RWPE2 (cell line): ENCODE results near the gene EMX2.

ENCODE experiments used
- ATAC-seq: fragments of 200-7000 bp; cut with Tn5 transposase; 3 replicates; pipeline ENCODE4 v1.9.1; 2021; ENCODE audit warnings: low read depth
- DNase-seq: peaks from one replicate; pipeline ENCODE4 v3.0.0-alpha.2; 2020; ENCODE audit warnings: low spot score
- H3K27ac ChIP-seq: fragments of 450-650 bp; 2 replicates; pipeline ENCODE4 v1.5.1; 2017; ENCODE audit warnings: mild to moderate bottlenecking; ENCODE audit not compliant: poor library complexity, severe bottlenecking
- H3K27me3 ChIP-seq: fragments of 250-450 bp; sonication (Bioruptor Pico); 2 replicates; pipeline ENCODE4 v1.5.1; 2021; ENCODE audit warnings: mild to moderate bottlenecking, moderate library complexity; ENCODE audit not compliant: insufficient read depth, poor library complexity, severe bottlenecking
- H3K36me3 ChIP-seq: fragments of 250-450 bp; sonication (Bioruptor Pico); 2 replicates; pipeline ENCODE4 v1.5.1; 2020; ENCODE audit warnings: low read depth, mild to moderate bottlenecking, moderate library complexity
- H3K4me1 ChIP-seq: fragments of 250-450 bp; sonication (Bioruptor Pico); 2 replicates; pipeline ENCODE4 v1.5.1; 2021; ENCODE audit warnings: mild to moderate bottlenecking, moderate library complexity; ENCODE audit not compliant: insufficient read depth, poor library complexity, severe bottlenecking
- H3K4me3 ChIP-seq: fragments of 250-450 bp; sonication (Bioruptor Pico); 2 replicates; pipeline ENCODE4 v1.5.1; 2021; ENCODE audit warnings: mild to moderate bottlenecking, moderate library complexity; ENCODE audit not compliant: severe bottlenecking
- H3K9me3 ChIP-seq: fragments of 250-450 bp; sonication (Bioruptor Pico); 2 replicates; pipeline ENCODE4 v1.5.1; 2021; ENCODE audit warnings: mild to moderate bottlenecking, moderate library complexity; ENCODE audit not compliant: severe bottlenecking
- CTCF ChIP-seq: fragments of 450-650 bp; IDR thresholded peaks from one replicate; pipeline ENCODE4 v1.5.1; 2017; ENCODE audit warnings: mild to moderate bottlenecking, moderate library complexity; ENCODE audit not compliant: poor library complexity, severe bottlenecking

The EMX2 gene

GRCh38 chr10:117552701-117553141 lies 10.2 kb downstream of the EMX2 start:
- peaks cover 74% of the 10 kb centered on the region for H3K27me3 ChIP-seq

GRCh38 chr10:117553142-117553814 lies 10.7 kb downstream of the EMX2 start:
- H3K9me3 ChIP-seq: no peaks in the 10 kb centered on the region
- TF ChIP-seq CTCF: no peak
- H3K4me1 ChIP-seq: no peaks in the 10 kb centered on the region
- no peak overlapping the region for H3K27ac ChIP-seq
- H3K4me3 ChIP-seq: no peak overlapping the region
- no peaks in the 10 kb centered on the region for H3K36me3 ChIP-seq
- no peak for DNase-seq
- ATAC-seq: no peak
- H3K27me3 ChIP-seq: peaks cover 68% of the 10 kb centered on the region

More at GRCh38 chr10:117552701-117553141, 10.2 kb downstream of the EMX2 start:
- no peak for ATAC-seq
- no peaks in the 10 kb centered on the region for H3K9me3 ChIP-seq
- no peak for DNase-seq
- TF ChIP-seq CTCF: no peak
- H3K4me1 ChIP-seq: no peaks in the 10 kb centered on the region
- no peak overlapping the region for H3K4me3 ChIP-seq
- no peaks in the 10 kb centered on the region for H3K36me3 ChIP-seq
- no peak overlapping the region for H3K27ac ChIP-seq

- no peak for ATAC-seq
- H3K27ac ChIP-seq: no peak overlapping the region
Measured at GRCh38 chr10:117553815-117554172, 11.2 kb downstream of the EMX2 start.

GRCh38 chr10:117554241-117554814 lies 11.8 kb downstream of the EMX2 start:
- ATAC-seq (no peak), DNase-seq (no peak)
- Histone ChIP-seq H3K4me3 (no peak overlapping the region), H3K9me3 (no peaks in the 10 kb centered on the region), H3K27me3 (peaks cover 59% of the 10 kb centered on the region), H3K27ac (no peak overlapping the region), H3K36me3 (no peaks in the 10 kb centered on the region), H3K4me1 (no peaks in the 10 kb centered on the region)
- no peak for TF ChIP-seq CTCF

More at GRCh38 chr10:117553815-117554172, 11.2 kb downstream of the EMX2 start:
- Histone ChIP-seq H3K9me3 (no peaks in the 10 kb centered on the region), H3K27me3 (peaks cover 63% of the 10 kb centered on the region), H3K36me3 (no peaks in the 10 kb centered on the region), H3K4me3 (no peak overlapping the region), H3K4me1 (no peaks in the 10 kb centered on the region)
- no peak for TF ChIP-seq CTCF
- DNase-seq: no peak

- no peak for DNase-seq
- TF ChIP-seq CTCF: no peak
- Histone ChIP-seq H3K4me1 (no peaks in the 10 kb centered on the region), H3K9me3 (no peaks in the 10 kb centered on the region), H3K27ac (no peak overlapping the region), H3K27me3 (peaks cover 55% of the 10 kb centered on the region), H3K4me3 (no peak overlapping the region), H3K36me3 (no peaks in the 10 kb centered on the region)
- ATAC-seq: no peak
Measured at GRCh38 chr10:117555017-117555416, 12.5 kb downstream of the EMX2 start.
